GM12878 (cell line): ENCODE measurements around the gene PAK5.

Experiments used
- EED ChIP-seq: sonication (generic); IDR thresholded peaks from 2 replicates; pipeline ENCODE4 v1.6.1; 2016; ENCODE audit warnings: antibody characterized with exemption, low read depth
- EZH2 ChIP-seq: IDR thresholded peaks from 2 replicates; pipeline ENCODE4 v1.6.1; 2012; ENCODE audit warnings: low read depth, mild to moderate bottlenecking, control low read depth, inconsistent platforms, low read length, borderline replicate concordance; ENCODE audit not compliant: control insufficient read depth
- MYC ChIP-seq: IDR thresholded peaks from 2 replicates; pipeline ENCODE4 v1.6.1; 2011; ENCODE audit warnings: mild to moderate bottlenecking, low read length, moderate library complexity, inconsistent platforms; ENCODE audit not compliant: insufficient read depth, insufficient replicate concordance, insufficient read length, severe bottlenecking
- NR2C2 ChIP-seq: IDR thresholded peaks from 2 replicates; pipeline ENCODE4 v1.6.1; 2011; ENCODE audit warnings: borderline replicate concordance, low read depth; ENCODE audit not compliant: control insufficient read depth, insufficient read length
- POLR2A ChIP-seq: IDR thresholded peaks from 2 replicates; pipeline ENCODE4 v1.6.1; 2011; ENCODE audit warnings: low read depth, mild to moderate bottlenecking, low read length
- SMC3 ChIP-seq: IDR thresholded peaks from 2 replicates; pipeline ENCODE4 v1.6.1; 2011; ENCODE audit warnings: low read length, improper control_type of control experiment, borderline replicate concordance
- YY1 ChIP-seq: IDR thresholded peaks from 2 replicates; pipeline ENCODE4 v1.6.1; 2011; ENCODE audit warnings: low read depth, mild to moderate bottlenecking, low read length
- ZSCAN29 ChIP-seq: fragments of 450-650 bp; IDR thresholded peaks from 2 replicates; pipeline ENCODE4 v1.6.1; 2017; ENCODE audit warnings: mild to moderate bottlenecking, moderate library complexity
- TF ChIP-seq, protein P1 (sequence below): IDR thresholded peaks from 2 replicates; pipeline ENCODE4 v1.6.1; 2011; ENCODE audit warnings: borderline replicate concordance, low read depth, mild to moderate bottlenecking, moderate library complexity, mixed read lengths, low read length; ENCODE audit not compliant: insufficient read depth; ENCODE audit errors: extremely low read length
- TF ChIP-seq, protein P2 (sequence below): fragments of 450-650 bp; formaldehyde crosslinking; IDR thresholded peaks from 2 replicates; pipeline ENCODE4 v1.4.0; 2020; ENCODE audit warnings: mild to moderate bottlenecking, moderate library complexity
- TF ChIP-seq, protein P3 (sequence below), 3 experiments: IDR thresholded peaks in 2 of 3; conservative IDR thresholded peaks in 1 of 3; 2 replicates each; pipeline ENCODE4 v1.5.1; 2011; ENCODE audit warnings: low read depth in 3 of 3, low read length in 3 of 3, mild to moderate bottlenecking in 3 of 3, control low read depth in 2 of 3, moderate library complexity in 2 of 3, inconsistent platforms in 1 of 3, mixed read lengths in 1 of 3; ENCODE audit not compliant: control insufficient read depth in 2 of 3, insufficient read depth in 1 of 3; ENCODE audit errors: extremely low read depth in 1 of 3
- TF ChIP-seq, protein P4 (sequence below): fragments of 450-650 bp; IDR thresholded peaks from 2 replicates; pipeline ENCODE4 v1.6.1; 2017; ENCODE audit warnings: mild to moderate bottlenecking
- TF ChIP-seq, protein P5 (sequence below): fragments of 450-650 bp; formaldehyde crosslinking; IDR thresholded peaks from 2 replicates; pipeline ENCODE4 v1.4.0; 2022; ENCODE audit warnings: mild to moderate bottlenecking, moderate library complexity
- TF ChIP-seq, protein P6 (sequence below): IDR thresholded peaks from 2 replicates; pipeline ENCODE4 v1.6.1; 2012; ENCODE audit warnings: low read depth, low read length, improper control_type of control experiment

DNA sequence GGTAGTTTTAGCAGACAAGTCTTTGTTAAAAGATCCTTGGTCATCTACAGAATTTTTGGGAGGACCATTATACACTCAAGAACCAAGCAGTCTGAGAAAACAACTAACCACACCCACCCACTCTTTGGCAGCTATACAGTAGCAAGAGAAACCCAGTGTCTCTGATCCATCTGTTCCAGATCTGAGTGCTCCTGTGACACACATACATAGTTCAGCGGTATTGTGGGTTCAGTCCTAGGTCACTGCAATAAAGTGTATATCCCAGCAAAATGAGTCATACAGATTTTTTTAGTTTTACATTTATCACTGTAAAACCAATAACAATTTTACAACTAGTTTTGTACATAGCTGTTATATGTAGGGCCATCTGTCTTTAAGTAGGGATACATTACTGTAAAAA lies 47.4 kb upstream of the PAK5 start:
- TF ChIP-seq, protein P1, sequence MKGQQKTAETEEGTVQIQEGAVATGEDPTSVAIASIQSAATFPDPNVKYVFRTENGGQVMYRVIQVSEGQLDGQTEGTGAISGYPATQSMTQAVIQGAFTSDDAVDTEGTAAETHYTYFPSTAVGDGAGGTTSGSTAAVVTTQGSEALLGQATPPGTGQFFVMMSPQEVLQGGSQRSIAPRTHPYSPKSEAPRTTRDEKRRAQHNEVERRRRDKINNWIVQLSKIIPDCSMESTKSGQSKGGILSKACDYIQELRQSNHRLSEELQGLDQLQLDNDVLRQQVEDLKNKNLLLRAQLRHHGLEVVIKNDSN: no peak
- TF ChIP-seq, protein P2, sequence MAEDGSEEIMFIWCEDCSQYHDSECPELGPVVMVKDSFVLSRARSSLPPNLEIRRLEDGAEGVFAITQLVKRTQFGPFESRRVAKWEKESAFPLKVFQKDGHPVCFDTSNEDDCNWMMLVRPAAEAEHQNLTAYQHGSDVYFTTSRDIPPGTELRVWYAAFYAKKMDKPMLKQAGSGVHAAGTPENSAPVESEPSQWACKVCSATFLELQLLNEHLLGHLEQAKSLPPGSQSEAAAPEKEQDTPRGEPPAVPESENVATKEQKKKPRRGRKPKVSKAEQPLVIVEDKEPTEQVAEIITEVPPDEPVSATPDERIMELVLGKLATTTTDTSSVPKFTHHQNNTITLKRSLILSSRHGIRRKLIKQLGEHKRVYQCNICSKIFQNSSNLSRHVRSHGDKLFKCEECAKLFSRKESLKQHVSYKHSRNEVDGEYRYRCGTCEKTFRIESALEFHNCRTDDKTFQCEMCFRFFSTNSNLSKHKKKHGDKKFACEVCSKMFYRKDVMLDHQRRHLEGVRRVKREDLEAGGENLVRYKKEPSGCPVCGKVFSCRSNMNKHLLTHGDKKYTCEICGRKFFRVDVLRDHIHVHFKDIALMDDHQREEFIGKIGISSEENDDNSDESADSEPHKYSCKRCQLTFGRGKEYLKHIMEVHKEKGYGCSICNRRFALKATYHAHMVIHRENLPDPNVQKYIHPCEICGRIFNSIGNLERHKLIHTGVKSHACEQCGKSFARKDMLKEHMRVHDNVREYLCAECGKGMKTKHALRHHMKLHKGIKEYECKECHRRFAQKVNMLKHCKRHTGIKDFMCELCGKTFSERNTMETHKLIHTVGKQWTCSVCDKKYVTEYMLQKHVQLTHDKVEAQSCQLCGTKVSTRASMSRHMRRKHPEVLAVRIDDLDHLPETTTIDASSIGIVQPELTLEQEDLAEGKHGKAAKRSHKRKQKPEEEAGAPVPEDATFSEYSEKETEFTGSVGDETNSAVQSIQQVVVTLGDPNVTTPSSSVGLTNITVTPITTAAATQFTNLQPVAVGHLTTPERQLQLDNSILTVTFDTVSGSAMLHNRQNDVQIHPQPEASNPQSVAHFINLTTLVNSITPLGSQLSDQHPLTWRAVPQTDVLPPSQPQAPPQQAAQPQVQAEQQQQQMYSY: no peak
- TF ChIP-seq POLR2A: no peak
- TF ChIP-seq, protein P3, sequence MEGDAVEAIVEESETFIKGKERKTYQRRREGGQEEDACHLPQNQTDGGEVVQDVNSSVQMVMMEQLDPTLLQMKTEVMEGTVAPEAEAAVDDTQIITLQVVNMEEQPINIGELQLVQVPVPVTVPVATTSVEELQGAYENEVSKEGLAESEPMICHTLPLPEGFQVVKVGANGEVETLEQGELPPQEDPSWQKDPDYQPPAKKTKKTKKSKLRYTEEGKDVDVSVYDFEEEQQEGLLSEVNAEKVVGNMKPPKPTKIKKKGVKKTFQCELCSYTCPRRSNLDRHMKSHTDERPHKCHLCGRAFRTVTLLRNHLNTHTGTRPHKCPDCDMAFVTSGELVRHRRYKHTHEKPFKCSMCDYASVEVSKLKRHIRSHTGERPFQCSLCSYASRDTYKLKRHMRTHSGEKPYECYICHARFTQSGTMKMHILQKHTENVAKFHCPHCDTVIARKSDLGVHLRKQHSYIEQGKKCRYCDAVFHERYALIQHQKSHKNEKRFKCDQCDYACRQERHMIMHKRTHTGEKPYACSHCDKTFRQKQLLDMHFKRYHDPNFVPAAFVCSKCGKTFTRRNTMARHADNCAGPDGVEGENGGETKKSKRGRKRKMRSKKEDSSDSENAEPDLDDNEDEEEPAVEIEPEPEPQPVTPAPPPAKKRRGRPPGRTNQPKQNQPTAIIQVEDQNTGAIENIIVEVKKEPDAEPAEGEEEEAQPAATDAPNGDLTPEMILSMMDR (IDR thresholded peaks at IDR 0.05 in 2 of 3, conservative IDR thresholded peaks at IDR 0.05 in 1 of 3; ENCODE audit: control insufficient read depth in 2 of 3, extremely low read depth in 1 of 3, insufficient read depth in 1 of 3, low read depth in 3 of 3, low read length in 3 of 3): no peak
- TF ChIP-seq NR2C2: no peak
- no peak for TF ChIP-seq ZSCAN29
- TF ChIP-seq, protein P4, sequence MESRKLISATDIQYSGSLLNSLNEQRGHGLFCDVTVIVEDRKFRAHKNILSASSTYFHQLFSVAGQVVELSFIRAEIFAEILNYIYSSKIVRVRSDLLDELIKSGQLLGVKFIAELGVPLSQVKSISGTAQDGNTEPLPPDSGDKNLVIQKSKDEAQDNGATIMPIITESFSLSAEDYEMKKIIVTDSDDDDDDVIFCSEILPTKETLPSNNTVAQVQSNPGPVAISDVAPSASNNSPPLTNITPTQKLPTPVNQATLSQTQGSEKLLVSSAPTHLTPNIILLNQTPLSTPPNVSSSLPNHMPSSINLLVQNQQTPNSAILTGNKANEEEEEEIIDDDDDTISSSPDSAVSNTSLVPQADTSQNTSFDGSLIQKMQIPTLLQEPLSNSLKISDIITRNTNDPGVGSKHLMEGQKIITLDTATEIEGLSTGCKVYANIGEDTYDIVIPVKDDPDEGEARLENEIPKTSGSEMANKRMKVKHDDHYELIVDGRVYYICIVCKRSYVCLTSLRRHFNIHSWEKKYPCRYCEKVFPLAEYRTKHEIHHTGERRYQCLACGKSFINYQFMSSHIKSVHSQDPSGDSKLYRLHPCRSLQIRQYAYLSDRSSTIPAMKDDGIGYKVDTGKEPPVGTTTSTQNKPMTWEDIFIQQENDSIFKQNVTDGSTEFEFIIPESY: no peak
- TF ChIP-seq MYC: no peak
- no peak for TF ChIP-seq EZH2
- TF ChIP-seq, protein P5, sequence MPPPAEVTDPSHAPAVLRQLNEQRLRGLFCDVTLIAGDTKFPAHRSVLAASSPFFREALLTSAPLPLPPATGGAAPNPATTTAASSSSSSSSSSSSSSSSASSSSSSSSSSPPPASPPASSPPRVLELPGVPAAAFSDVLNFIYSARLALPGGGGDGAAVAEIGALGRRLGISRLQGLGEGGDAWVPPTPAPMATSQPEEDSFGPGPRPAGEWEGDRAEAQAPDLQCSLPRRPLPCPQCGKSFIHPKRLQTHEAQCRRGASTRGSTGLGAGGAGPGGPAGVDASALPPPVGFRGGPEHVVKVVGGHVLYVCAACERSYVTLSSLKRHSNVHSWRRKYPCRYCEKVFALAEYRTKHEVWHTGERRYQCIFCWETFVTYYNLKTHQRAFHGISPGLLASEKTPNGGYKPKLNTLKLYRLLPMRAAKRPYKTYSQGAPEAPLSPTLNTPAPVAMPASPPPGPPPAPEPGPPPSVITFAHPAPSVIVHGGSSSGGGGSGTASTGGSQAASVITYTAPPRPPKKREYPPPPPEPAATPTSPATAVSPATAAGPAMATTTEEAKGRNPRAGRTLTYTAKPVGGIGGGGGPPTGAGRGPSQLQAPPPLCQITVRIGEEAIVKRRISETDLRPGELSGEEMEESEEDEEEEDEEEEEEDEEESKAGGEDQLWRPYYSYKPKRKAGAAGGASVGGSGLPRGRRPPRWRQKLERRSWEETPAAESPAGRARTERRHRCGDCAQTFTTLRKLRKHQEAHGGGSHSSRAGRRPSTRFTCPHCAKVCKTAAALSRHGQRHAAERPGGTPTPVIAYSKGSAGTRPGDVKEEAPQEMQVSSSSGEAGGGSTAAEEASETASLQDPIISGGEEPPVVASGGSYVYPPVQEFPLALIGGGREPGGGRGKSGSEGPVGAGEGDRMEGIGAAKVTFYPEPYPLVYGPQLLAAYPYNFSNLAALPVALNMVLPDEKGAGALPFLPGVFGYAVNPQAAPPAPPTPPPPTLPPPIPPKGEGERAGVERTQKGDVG (CRISPR knock-in tag): no peak
- TF ChIP-seq EED: no peak
- TF ChIP-seq YY1: no peak
- TF ChIP-seq, protein P6, sequence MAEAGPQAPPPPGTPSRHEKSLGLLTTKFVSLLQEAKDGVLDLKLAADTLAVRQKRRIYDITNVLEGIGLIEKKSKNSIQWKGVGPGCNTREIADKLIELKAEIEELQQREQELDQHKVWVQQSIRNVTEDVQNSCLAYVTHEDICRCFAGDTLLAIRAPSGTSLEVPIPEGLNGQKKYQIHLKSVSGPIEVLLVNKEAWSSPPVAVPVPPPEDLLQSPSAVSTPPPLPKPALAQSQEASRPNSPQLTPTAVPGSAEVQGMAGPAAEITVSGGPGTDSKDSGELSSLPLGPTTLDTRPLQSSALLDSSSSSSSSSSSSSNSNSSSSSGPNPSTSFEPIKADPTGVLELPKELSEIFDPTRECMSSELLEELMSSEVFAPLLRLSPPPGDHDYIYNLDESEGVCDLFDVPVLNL: no peak
- no peak for TF ChIP-seq SMC3
